AG04449 (cell line): ENCODE measurements around the gene UBASH3B.

Experiments used
- CTCF ChIA-PET: fragments of 350-600 bp; formaldehyde crosslinking; extraction: SDS; loops from one replicate; lab custom pipeline; 2021; ENCODE audit warnings: antibody characterized with exemption; lab: Yijun Ruan, JAX
- POLR2A ChIA-PET: fragments of 400-600, 350-600 bp; formaldehyde crosslinking; extraction: SDS; loops from one replicate; lab custom pipeline; 2020; ENCODE audit warnings: antibody characterized with exemption, inconsistent platforms; lab: Yijun Ruan, JAX
- DNase-seq: peaks from one replicate; pipeline ENCODE4 v3.0.0-alpha.2; 2010; ENCODE audit warnings: low read depth, low spot score
- H3K4me3 ChIP-seq: 2 replicates; pipeline ENCODE4 v1.5.1; 2011; ENCODE audit warnings: low read depth, mild to moderate bottlenecking, control low read depth, low read length
- CTCF ChIP-seq: IDR thresholded peaks from one replicate; pipeline ENCODE4 v1.5.1; 2011; ENCODE audit warnings: mild to moderate bottlenecking, moderate library complexity, low read length, control low read depth, inconsistent platforms; ENCODE audit not compliant: insufficient read depth; ENCODE audit errors: missing control alignments

The UBASH3B gene

GRCh38 chr11:122749005-122749687, 93.6 kb downstream of the UBASH3B start:
- ChIA-PET CTCF (interaction anchor here (0.9 to 2.3 kb wide), 5 partner anchors 10 to 120 kb away, joined by 3 to 9 read pairs (median 4); no protein-coding TSS in a partner anchor), POLR2A (interaction anchor here (0.5 to 1.3 kb wide), 9 partner anchors 10 to 313 kb away, joined by 3 to 5 read pairs (median 3); partner anchors contain the start of genes HSPA8 and UBASH3B)
- no peak overlapping the region for H3K4me3 ChIP-seq
- DNase-seq: peak; percentile 88
- no peak for TF ChIP-seq CTCF

GRCh38 chr11:122750049-122750448, 94.5 kb downstream of the UBASH3B start:
- TF ChIP-seq CTCF: no peak
- DNase-seq: no peak
- H3K4me3 ChIP-seq: no peak overlapping the region
- POLR2A ChIA-PET: no interaction called here
- CTCF ChIA-PET: interaction anchor here (3.2 kb wide), 1 partner anchor 31 kb away, joined by 16 read pairs; no protein-coding TSS in a partner anchor

- ChIA-PET CTCF (interaction anchor here (0.8 to 3.2 kb wide), 7 partner anchors 19 to 123 kb away, joined by 3 to 16 read pairs (median 4); no protein-coding TSS in a partner anchor), POLR2A (no interaction called here)
- TF ChIP-seq CTCF: no peak
- no peak overlapping the region for H3K4me3 ChIP-seq
- no peak for DNase-seq
Observed at GRCh38 chr11:122751292-122752070, 96.0 kb downstream of the UBASH3B start.

GRCh38 chr11:122754028-122754427, 98.5 kb downstream of the UBASH3B start:
- no peak overlapping the region for H3K4me3 ChIP-seq
- ChIA-PET POLR2A (no interaction called here), CTCF (interaction anchor here (0.6 to 7.3 kb wide), 7 partner anchors 11 to 636 kb away, joined by 3 to 71 read pairs (median 5); no protein-coding TSS in a partner anchor)
- TF ChIP-seq CTCF: no peak
- no peak for DNase-seq

GRCh38 chr11:122754553-122755322, 99.2 kb downstream of the UBASH3B start:
- CTCF ChIA-PET: interaction anchor here (0.7 to 7.3 kb wide), 15 partner anchors 11 to 126 kb away, joined by 3 to 71 read pairs (median 5); no protein-coding TSS in a partner anchor
- DNase-seq: no peak
- H3K4me3 ChIP-seq: no peak overlapping the region
- TF ChIP-seq CTCF: peak; percentile 33
- POLR2A ChIA-PET: no interaction called here
